HUES64 (cell line): ENCODE measurements around the gene BCAT1.

Experiments used
- H3K27ac ChIP-seq: 2 replicates; pipeline ENCODE4 v1.7.0; 2013; ENCODE audit warnings: low read depth, low read length, inconsistent platforms
- H3K27me3 ChIP-seq: 2 replicates; pipeline ENCODE4 v1.6.1; 2013; ENCODE audit warnings: mild to moderate bottlenecking, low read length; ENCODE audit not compliant: insufficient read depth
- H3K36me3 ChIP-seq: 2 replicates; pipeline ENCODE4 v1.6.1; 2013; ENCODE audit warnings: mild to moderate bottlenecking, low read length; ENCODE audit not compliant: insufficient read depth
- H3K4me1 ChIP-seq: 2 replicates; pipeline ENCODE4 v1.6.1; 2013; ENCODE audit warnings: mild to moderate bottlenecking, low read length, moderate library complexity; ENCODE audit not compliant: insufficient read depth
- H3K4me3 ChIP-seq: 2 replicates; pipeline ENCODE4 v1.5.1; 2013; ENCODE audit warnings: mild to moderate bottlenecking, low read length, moderate library complexity
- H3K9ac ChIP-seq: 2 replicates; pipeline ENCODE4 v1.6.1; 2013; ENCODE audit warnings: mild to moderate bottlenecking, low read depth, low read length
- H3K9me3 ChIP-seq: 2 replicates; pipeline ENCODE4 v1.6.1; 2013; ENCODE audit warnings: low read depth, low read length; ENCODE audit not compliant: insufficient read depth
- WGBS: fragments of 150-250, 120-280 bp; methylation state at CpG from one replicate; pipeline ENCODE4 v1.1.7; 2013; ENCODE audit warnings: missing lambda C conversion rate; 5-methylcytosine and 5-hydroxymethylcytosine counted together

Gene BCAT1

GRCh38 chr12:24760606-24761378 is 188.1 kb downstream of the BCAT1 start:
- Histone ChIP-seq H3K36me3 (no peaks in the 10 kb centered on the region), H3K4me3 (no peak overlapping the region), H3K27me3 (no peaks in the 10 kb centered on the region), H3K27ac (peak overlapping the region; percentile 29), H3K9ac (peak overlapping the region; percentile 0; the same call in 1 of the 2 replicates), H3K9me3 (no peaks in the 10 kb centered on the region), H3K4me1 (peaks cover 16% of the 10 kb centered on the region)
- WGBS: 90% methylated on average over 5 of the region's 5 CpGs

GRCh38 chr12:24760162-24760561 is 188.7 kb downstream of the BCAT1 start:
- H3K4me3 ChIP-seq: no peak overlapping the region
- 100% methylated on average over 1 of the region's 1 CpG for WGBS
- no peaks in the 10 kb centered on the region for H3K36me3 ChIP-seq
- H3K9me3 ChIP-seq: no peaks in the 10 kb centered on the region
- H3K27ac ChIP-seq: peak overlapping the region; percentile 29; the same call in 1 of the 2 replicates
- no peaks in the 10 kb centered on the region for H3K27me3 ChIP-seq
- peak overlapping the region; percentile 0; the same call in 1 of the 2 replicates for H3K9ac ChIP-seq
- H3K4me1 ChIP-seq: peaks cover 18% of the 10 kb centered on the region
